HG03354 (cell line): ENCODE results near the gene ASPSCR1.
A peak's percentile ranks its signal among the peaks of the same experiment; 100 is the strongest.

ENCODE experiments used
- ATAC-seq: cut with Tn5 transposase; IDR thresholded peaks from one replicate; pipeline ENCODE4 v1.9.1; 2021; ENCODE audit warnings: mild to moderate bottlenecking; ENCODE audit not compliant: unreplicated experiment, poor library complexity, severe bottlenecking

Gene ASPSCR1

GRCh38 chr17:81958633-81959342, 18.6 kb upstream of the ASPSCR1 start:
- ATAC-seq, result no peak

GRCh38 chr17:81959362-81960129, 17.9 kb upstream of the ASPSCR1 start:
- ATAC-seq, result no peak

DNA sequence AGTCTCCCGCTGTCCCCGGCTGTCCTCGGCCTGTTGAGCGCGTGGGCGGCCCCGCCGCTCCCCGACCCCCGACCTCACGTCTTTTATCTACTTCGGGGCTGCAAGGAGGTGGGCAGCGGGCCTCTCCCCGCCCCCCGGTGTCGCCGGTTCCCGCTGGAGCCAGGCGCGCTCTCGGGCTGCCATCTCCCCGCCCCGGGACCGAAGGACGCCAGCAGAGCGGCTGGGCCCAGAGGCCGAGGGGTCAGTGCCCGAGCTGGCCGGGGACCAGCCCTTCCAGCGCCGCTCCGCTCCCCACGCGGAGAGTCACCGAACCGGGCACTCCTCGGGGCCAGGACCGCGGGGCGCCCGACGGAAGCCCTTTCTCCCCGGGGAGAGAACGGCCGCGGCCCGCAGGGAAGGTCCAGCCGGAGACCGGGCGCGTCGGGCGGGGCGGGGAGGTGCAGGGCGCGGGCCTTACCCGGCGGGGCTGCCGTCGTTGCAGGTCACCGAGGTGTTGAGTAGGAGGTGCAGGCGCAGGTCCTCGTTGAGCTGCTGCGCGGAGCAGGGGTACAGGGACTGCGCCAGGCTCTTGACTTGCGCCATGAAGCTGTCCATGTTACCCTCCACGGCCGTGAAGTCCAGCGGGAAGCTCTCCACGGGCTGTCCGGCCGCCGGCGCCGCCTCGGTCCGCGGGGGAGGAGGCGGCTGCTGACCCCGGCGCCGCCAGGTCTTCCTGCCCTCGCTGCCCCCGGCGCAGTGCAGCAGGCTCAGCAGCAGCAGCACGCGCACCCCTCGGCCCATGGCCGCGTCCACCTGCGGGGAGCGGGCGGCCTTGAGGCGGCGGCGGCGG, 17.1 kb upstream of the ASPSCR1 start:
- no peak for ATAC-seq

DNA sequence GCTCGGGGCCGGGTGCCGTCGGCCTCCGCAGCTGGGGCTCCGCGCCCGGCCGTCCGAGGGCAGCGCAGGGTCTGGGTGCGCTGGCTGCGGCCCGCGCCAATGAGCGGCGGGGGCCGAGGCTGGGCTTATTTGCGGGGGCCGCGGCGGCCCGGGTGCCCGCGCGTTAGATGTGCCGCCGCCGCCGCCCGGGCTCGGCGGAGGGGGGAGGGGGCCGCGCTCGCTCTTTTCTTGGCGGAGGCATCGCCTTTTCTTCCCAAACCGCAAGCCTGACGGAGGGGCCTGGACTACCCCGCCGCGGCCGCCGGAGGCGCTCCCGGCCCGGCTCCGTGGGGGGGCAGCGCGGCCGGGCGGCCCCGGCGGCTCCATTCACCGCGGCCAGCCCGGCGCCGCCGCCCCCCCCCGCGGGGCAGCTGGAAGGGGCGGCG, 16.3 kb upstream of the ASPSCR1 start, which contains the start of gene NOTUM:
Gene NOTUM, minus strand, starts transcription at position 101 of the 425 bp plus-strand sequence. CDS start 278 bp downstream, outside the sequence.
- no peak for ATAC-seq

DNA sequence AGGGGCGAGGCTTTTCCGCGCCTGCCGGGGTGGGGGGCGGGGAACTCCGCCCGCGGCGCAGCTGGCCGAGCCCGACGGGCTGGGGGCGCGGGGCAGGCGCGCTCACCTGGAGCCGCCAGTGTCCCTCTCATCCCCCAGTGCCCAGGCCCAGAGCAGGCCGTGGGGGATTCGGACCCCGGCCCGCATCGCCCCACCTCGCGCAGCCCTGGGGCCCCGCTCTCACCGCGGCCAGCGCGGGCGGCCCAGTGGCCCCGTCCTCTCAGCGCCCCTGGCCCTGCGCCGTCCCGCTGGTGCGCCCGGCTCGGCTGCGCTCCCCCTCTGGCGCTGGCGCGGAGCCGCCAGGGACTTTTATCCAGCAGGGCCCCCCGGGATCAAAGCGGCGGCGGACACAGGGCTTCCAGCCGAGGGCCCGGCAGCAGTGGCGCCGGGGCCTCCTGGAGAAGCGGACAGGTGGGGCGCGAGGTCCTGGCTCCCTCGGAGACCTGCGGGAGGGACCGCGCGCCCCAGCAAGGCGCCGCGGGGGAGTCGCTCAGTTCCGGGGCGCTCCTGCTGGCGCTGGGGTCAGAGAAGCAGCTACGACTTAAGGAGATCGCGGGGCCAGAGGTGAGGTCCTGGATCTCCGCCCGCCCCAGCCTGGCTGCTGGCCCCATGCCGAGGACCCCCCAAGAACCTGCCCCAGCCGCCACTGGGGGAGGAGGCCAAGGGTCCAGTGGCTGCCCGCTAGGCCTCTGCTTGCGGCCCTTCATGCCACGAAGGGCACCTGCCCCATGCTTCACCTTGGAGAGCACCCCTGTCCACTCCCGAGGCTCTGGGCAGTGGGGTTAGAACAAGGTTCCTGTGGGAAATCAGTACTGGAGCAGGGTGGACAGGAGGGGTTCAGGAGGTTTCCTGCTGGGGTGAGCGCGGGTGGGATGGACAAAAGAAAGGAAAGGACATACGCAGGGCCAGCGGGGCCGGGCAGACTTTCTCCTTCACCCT, 15.6 kb upstream of the ASPSCR1 start:
- ATAC-seq, result no peak

- no peak for ATAC-seq
Measured at GRCh38 chr17:81962499-81963441, 14.7 kb upstream of the ASPSCR1 start.

- no peak for ATAC-seq
Measured at GRCh38 chr17:81964081-81964849, 13.2 kb upstream of the ASPSCR1 start.

DNA sequence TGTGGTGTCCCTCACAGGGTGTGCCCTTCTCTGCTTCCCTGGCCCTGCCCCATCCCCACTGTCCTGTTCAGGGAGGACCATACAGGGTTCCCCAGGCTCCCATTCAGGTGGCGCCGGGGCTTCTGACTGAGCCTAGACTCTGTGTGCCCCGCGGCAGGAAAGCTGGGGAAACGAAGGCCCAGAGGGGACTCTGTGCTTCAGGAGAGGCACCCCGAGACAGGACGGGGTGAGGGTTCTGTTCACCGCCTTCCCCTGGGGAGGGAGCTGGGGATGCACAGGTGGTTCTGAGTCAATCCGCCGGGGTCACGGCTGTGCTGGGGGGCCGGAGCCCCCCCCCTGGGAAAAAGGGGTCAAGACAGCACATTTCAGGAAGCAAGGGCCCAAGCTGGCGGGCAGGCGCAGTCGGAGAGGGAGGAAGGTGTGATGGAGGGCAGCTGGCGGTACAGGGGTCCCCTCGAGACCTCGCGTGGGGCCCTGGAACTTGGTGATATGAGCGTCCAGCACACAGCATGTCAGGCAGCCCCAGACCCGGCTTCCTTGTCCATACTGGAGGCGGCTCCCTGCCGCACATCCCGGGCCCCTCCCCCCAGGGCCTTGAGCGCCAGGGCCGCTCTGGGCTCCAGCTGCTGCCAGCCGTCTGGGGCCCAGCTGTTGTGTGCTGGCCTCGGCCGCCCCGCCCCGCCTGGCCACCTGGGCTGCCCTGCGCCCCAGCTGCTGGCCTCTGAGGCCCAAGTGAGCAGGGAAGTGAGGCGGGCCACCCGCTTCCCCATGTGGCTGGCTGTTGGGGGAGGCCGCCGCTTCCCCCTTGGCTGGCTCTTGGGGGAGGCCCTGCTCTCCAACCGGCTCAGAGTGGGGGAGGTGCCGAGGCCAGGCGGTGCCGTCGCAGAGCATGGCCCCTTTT, 10.8 kb upstream of the ASPSCR1 start:
- no peak for ATAC-seq

DNA sequence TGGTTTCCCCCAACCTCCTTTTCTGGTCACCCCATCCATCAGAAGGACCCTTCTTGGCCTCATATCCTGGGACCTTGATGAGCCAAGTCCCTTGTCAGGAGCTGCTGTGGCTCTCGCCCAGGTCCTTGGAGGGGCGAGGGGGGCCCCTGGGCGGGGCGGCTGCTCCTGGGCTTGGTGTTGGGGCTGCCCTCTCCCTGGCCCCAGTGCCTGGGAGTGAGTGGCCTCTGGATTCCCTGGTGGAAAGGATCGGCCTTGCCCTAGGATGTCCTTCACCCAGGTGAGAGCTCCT, 10.2 kb upstream of the ASPSCR1 start:
- ATAC-seq, result no peak

GRCh38 chr17:81967533-81968395, 9.7 kb upstream of the ASPSCR1 start:
- peak; percentile 56 for ATAC-seq

- ATAC-seq, result no peak
Measured at GRCh38 chr17:81968396-81968745, 9.1 kb upstream of the ASPSCR1 start.

- no peak for ATAC-seq
Measured at GRCh38 chr17:81968850-81969812, 8.3 kb upstream of the ASPSCR1 start.

DNA sequence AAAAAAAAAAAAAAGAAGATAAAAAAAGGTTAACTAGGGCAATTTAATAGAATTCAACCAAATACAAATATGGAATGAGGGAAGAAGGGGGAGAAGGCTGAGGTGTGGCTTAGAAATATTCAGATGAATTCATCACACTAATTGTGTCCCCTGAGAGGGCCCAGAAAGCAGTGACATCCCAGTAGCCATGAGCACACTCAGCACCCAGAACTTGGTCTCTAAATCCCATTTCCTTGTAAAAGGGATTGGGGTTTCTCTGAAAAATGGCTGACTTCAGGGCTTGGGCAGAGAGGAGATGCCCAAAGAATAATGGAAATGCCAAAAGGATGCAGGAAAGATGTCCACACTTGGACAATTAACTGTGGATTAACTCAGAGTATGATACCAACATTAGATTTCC, 4.0 kb upstream of the ASPSCR1 start:
- ATAC-seq, result no peak

DNA sequence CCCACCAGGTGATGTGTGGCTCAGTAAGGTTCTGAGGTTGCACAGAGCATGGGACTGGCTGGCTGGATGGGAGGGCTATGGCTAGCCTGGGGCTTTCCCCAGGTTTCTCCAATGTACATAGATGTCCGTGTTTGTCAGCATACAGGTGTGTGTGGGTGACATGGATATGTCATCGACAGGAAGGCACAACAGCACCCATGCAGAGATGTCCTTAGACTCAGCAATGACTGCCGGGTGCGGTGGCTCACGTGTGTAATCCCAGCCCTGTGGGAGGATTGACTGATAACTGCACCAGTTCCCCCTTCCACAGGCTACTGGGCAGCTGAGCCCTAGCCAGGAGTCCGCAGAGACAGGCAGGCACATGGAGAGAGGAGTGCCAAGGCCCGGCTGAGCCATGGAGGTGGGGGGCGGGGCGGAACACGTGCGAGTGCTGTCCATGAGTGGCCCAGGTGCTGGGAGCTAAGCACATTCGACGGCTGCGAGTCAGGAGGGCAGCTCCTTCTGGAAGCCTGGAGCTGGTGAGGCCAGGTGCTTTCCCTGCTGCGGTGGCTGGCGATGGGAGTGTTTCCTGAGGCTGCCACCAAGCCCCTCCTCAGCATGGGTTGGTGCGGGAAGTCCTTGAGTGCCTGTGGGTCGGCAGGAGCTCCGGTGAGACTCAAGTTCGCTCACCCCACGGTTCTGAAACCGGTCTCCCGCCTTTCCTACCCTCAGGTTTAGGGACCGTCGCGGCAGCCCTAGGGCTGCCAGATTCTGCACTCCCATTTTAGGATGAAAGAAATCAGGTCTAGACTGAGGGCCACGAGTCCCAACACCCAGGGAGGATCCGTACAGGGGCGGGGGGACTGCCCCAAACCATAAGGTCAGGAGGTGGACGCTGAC, 858 bp upstream of the ASPSCR1 start:
- ATAC-seq, result no peak
